DOHH2 (cell line): ENCODE results near the gene MPPED2.

Experiments used
- EZH2phosphoT487 ChIP-seq: fragments of 200-600 bp; sonication (generic); IDR thresholded peaks from 2 replicates; pipeline ENCODE4 v1.6.1; 2017; ENCODE audit warnings: borderline replicate concordance, mild to moderate bottlenecking, antibody characterized with exemption, low read length, moderate library complexity, mixed read lengths
- TF ChIP-seq, protein P1 (sequence below): fragments of 200-600 bp; sonication (generic); IDR thresholded peaks from one replicate; pipeline ENCODE4 v1.5.1; 2014; ENCODE audit warnings: antibody characterized with exemption, mild to moderate bottlenecking, low read depth, low read length; ENCODE audit not compliant: poor library complexity, severe bottlenecking

DNA sequence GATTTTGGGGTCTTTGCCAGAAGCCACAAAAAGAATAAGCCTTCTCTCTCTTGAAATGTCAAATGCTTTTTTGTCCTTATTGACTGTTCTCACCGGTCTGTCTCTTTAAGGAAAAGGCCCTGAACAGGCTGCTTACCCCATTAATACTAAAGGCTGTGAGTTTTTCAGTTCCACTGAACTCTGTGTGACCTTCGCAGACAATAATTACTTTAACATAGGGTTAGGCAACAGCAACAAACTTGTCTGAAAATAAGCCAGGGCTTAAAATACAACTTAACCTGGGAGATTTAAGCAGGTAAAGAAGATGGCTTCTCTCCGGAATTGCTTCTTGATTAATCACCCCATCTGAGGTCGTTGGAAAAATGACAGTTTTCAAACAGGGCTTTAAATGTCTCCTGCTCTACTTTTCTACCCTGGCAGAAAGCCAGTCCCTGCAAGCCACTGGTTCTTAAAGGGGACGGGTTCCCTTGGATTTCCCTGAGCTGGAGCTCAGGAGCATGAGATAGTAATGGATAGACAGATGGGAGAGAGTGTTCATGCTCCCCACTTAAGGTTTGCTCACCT is 193.8 kb downstream of the MPPED2 start:
- TF ChIP-seq, protein P1, sequence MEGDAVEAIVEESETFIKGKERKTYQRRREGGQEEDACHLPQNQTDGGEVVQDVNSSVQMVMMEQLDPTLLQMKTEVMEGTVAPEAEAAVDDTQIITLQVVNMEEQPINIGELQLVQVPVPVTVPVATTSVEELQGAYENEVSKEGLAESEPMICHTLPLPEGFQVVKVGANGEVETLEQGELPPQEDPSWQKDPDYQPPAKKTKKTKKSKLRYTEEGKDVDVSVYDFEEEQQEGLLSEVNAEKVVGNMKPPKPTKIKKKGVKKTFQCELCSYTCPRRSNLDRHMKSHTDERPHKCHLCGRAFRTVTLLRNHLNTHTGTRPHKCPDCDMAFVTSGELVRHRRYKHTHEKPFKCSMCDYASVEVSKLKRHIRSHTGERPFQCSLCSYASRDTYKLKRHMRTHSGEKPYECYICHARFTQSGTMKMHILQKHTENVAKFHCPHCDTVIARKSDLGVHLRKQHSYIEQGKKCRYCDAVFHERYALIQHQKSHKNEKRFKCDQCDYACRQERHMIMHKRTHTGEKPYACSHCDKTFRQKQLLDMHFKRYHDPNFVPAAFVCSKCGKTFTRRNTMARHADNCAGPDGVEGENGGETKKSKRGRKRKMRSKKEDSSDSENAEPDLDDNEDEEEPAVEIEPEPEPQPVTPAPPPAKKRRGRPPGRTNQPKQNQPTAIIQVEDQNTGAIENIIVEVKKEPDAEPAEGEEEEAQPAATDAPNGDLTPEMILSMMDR, result no peak
- TF ChIP-seq EZH2phosphoT487, result no peak
